ENCODE results near the gene TRPM6. TPM values are rescaled to one million over a fixed set of nuclear protein-coding genes. Genes with fewer than 3 reads are reported as not detected.

TRPM6 gene
- total RNA-seq, 1 donor from 2014 or later: 0.12 TPM

DNA sequence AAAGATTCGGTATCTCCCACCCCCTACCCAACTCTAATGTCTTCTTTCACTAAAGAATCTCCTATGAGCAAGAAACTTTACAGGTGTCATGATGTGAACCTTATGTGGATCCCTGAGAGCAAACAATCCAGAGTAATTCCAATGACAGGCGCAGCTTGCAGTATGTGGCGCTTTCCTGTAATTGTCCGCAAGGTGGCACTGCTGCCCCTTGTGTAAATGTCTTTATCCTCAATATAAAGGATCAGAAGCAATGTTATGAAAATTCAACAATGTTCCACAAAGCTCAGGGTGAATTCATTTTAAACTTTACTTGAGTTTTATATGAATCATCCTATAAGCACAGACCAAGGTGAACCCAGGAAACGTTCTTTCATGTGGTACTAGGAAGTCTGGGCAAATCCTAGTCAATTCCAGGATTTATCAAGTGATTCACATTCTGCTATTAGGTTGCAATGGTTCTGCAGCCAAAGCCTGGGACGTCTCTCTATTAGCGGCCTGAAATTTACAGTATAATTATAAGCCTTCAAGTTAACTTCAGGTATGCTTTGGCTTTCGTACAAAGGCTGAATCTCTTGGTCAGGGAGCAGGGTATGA lies 113.7 kb downstream of the TRPM6 start:
- peak; percentile 45 for DNase-seq (ENCODE audit: extremely low read depth, low read depth, low spot score)

DNA sequence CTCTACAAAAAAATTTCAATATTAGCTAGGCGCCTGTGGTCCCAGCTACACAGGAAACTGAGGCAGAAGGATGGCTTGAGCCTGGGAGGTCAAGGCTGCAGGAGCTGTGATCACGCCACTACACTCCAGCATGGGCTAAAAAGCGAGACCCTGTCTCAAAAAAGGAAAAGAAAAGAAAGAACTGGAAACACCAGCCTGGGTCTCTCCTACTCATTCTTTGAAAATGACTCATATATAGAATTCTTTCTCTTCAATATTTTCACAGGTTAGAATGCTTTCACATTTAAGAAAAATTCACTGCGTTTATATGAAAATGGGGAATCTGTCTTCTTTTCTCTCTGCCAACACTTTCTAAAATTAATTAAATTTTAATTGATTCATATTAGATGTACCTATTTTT lies 115.6 kb downstream of the TRPM6 start:
- DNase-seq (ENCODE audit: extremely low read depth, low read depth, low spot score): no peak

DNA sequence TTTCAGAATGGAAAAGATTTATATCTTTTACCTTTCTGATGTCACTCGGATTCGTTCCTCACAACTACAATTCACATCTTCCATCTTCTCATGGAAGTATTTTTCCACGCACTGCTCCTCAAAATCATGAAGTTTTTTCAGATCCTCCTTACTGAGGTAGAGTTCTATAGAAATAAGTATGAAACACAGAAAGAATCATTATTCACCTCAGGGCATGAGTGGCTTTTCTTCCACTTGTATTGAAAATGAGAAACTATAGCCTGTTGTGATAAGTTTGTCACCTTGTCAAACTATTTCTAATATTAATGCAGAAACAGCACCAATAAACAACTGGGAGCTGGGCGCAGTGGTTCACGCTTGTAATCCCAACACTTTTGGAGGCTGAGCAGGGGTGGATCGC lies 116.0 kb downstream of the TRPM6 start:
- DNase-seq (ENCODE audit: extremely low read depth, low read depth, low spot score): no peak

DNA sequence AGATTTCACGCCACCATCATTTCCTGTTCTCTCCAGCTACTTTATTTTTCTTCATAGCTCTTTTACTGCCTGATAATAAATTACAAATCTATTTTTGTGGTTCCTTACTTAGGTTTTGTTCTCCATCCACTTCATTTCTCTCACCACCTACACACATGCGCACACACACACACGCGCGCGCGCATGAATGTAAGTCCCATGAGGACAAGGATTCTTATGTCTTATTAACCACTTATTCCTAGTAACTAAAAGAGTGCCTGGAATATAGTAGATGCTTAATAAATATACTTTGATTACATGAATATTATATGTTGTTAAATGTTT lies 116.5 kb downstream of the TRPM6 start:
- no peak for DNase-seq (ENCODE audit: extremely low read depth, low read depth, low spot score)

GRCh38 chr9:74770508-74771261 lies 117.0 kb downstream of the TRPM6 start:
- DNase-seq (ENCODE audit: extremely low read depth, low read depth, low spot score): no peak

DNA sequence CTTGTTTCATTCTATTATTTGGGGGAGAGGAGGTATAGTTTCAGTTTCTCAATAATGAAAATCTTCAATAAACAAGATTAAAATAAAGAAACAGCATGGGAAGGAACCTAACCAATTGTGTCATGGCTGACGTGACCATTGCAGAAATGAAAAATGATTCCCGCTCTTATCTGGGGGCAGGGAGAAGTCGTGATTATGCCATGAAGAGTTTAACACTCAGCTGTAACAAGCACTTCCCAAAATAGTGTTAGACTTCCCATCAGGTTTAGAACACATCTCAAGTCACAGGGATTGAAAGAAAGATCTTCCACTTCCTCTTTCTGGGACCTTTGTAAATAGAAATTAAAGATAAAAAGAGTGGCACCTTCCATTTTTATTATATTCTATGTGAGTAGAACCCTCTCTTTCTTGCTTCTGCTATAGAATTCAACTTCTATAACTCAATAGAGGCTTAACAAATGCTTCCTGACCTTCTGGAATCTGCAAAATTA lies 122.2 kb downstream of the TRPM6 start:
- DNase-seq (ENCODE audit: extremely low read depth, low read depth, low spot score): no peak

GRCh38 chr9:74762950-74763349 lies 124.8 kb downstream of the TRPM6 start:
- DNase-seq (ENCODE audit: extremely low read depth, low read depth, low spot score): no peak

GRCh38 chr9:74760031-74760700 lies 127.6 kb downstream of the TRPM6 start:
- no peak for DNase-seq (ENCODE audit: extremely low read depth, low read depth, low spot score)

- DNase-seq (ENCODE audit: extremely low read depth, low read depth, low spot score): no peak
These were observed 131.7 kb downstream of the TRPM6 start for GRCh38 chr9:74755999-74756398.

DNA sequence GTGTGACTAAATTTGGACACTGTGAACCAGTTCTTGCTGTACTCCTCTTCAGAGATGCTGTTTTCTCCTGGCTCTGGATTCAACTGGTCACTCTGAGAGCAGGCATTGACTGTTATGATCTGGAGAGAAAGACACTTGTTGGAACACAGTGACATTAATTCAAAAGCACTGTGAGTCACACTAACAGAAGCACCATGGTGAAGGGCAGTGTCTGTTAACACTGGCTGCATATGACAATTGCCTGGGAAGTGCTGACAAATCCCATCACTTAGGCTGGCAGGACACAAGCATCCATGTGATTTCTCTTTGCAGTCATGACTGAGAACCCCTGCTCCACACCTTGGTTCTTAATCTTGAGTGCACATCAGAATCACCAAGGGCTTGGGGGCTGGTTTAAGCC lies 132.4 kb downstream of the TRPM6 start:
- no peak for DNase-seq (ENCODE audit: extremely low read depth, low read depth, low spot score)

- DNase-seq (ENCODE audit: extremely low read depth, low read depth, low spot score): no peak
These were observed 134.1 kb downstream of the TRPM6 start for GRCh38 chr9:74753650-74754049.

DNA sequence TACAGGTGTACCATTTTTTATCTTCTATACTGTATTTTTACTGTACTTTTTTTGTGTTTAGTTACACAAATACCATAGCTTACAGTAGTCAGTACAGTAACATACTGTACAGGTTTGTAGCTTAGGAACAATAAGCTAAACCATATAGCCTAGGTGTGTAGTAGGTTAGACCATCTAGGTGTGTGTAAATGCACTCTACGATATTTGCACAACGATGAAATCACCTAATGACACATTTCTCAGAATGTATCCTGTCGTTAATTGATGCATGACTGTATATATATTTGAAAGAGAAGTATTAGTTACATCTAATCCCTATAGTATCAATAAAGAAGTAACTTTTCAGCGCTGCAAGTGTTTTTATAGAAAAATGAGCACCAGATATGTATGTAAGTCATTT lies 138.8 kb downstream of the TRPM6 start:
- no peak for DNase-seq (ENCODE audit: extremely low read depth, low read depth, low spot score)

- DNase-seq (ENCODE audit: extremely low read depth, low read depth, low spot score): no peak
These were observed 144.7 kb downstream of the TRPM6 start for GRCh38 chr9:74742792-74743730.

- no peak for DNase-seq (ENCODE audit: extremely low read depth, low read depth, low spot score)
These were observed 145.4 kb downstream of the TRPM6 start for GRCh38 chr9:74742191-74742790.

- DNase-seq (ENCODE audit: extremely low read depth, low read depth, low spot score): no peak
These were observed 151.1 kb downstream of the TRPM6 start for GRCh38 chr9:74736646-74737045.

DNA sequence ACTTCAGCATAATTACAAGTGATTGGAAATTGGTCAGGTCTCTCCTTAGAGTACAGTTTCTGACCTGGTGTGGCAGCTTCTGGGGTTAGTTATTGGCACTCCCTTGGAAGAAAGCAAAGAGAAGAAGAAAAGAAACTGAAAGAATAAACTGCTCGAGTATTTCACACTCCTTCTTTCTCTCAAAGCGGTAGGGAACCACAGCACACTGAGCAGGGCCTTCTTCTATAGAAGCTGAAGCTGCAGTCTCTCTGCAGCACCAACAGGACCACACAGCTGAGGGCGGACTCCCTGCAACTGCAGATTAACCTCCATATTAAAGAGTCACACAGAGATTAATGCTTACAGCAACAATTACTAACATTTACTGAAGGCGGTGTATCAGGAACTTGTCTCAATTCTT lies 152.0 kb downstream of the TRPM6 start:
- no peak for DNase-seq (ENCODE audit: extremely low read depth, low read depth, low spot score)

DNA sequence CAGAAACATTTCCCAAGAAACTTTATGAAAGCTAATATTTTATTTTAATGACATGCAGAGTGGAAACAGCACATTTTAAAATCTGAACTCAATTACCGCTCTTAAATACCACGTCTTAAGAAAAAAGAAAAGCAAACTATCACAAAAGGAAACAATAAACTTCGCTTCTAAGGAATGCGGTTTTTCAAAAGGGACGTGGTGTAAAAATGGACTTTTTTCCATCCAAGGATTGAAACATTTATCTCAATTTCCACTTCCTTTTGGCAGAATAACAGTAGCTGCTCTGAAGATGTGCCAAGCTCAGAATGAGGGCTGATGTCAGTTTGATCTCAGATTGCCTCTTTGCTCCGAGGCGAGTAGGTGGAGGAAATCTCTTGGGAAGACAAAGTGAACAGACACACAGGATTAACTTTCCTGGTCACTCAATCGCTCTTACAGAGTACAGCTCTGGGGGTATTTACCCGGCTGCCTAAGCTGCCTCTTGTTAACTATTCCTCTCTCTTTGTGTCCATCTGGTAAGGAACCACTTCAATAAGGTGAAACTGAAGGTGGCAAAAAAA lies 158.5 kb downstream of the TRPM6 start:
- no peak for DNase-seq (ENCODE audit: extremely low read depth, low read depth, low spot score)

DNA sequence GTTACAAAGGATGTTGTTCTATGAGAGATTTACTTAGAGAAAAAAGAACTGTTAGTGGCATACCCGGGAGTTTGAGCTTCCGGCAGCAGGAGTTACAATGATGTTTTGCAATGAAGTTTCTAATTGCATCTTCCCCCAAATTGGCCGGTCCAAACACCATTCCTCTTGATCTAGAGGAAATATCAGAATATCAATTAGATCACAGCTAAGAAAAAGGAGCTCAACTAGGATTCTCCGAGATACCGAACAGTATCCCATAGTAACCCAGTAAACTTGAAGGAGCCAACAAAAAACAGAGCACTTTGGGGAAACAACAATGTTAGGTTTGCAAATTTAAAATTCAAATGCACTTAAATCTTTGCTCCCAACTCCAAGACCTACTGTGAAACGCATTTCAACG lies 159.5 kb downstream of the TRPM6 start:
- DNase-seq (ENCODE audit: extremely low read depth, low read depth, low spot score): no peak

- no peak for DNase-seq (ENCODE audit: extremely low read depth, low read depth, low spot score)
These were observed 161.1 kb downstream of the TRPM6 start for GRCh38 chr9:74726581-74726980.

GRCh38 chr9:74724317-74724716 lies 163.4 kb downstream of the TRPM6 start:
- no peak for DNase-seq (ENCODE audit: extremely low read depth, low read depth, low spot score)

Measured in glomerular endothelial cell (primary cell).